Endothelial cell of umbilical vein (primary cell): Measurements from ENCODE around the gene LRRK1. TPM values are rescaled to one million over a fixed set of nuclear protein-coding genes. Genes with fewer than 3 reads are reported as not detected.

ENCODE experiments used
- BruUV-seq: library from RNA; stranded (reverse); fragments of 400-500 nt; replicated peaks from 2 replicates; lab custom pipeline; 2021; lab: Mats Ljungman, UMichigan
- CTCF ChIA-PET: fragments of 300-600, 350-600 bp; sonication (Branson Sonifier 250); formaldehyde crosslinking; loops from one replicate; lab custom pipeline; 2021; ENCODE audit warnings: antibody characterized with exemption, inconsistent platforms; lab: Charles Lee
- POLR2A ChIA-PET: fragments of 300-600, 350-600 bp; sonication (Branson Sonifier 250); formaldehyde crosslinking; loops from one replicate; lab custom pipeline; 2021; ENCODE audit warnings: antibody characterized with exemption, inconsistent platforms; lab: Charles Lee
- DNase-seq: peaks from one replicate; pipeline ENCODE4 v3.0.0-alpha.2; 2011; ENCODE audit warnings: low read depth, low spot score
- FAIRE-seq: peaks from 2 replicates; lab custom pipeline; 2011; peaks lifted over from hg19 to GRCh38; lab: Jason Lieb, UNC
- H2AFZ ChIP-seq: 2 replicates; pipeline ENCODE4 v1.6.0; 2012; ENCODE audit warnings: low read depth, low read length, control low read depth, inconsistent platforms
- H3K27ac ChIP-seq: 2 replicates; pipeline ENCODE4 v1.5.1; 2011; ENCODE audit warnings: low read depth, mild to moderate bottlenecking, control low read depth, low read length, moderate library complexity; ENCODE audit not compliant: insufficient read depth
- H3K27me3 ChIP-seq, 2 experiments: 2 replicates each; pipeline versions ENCODE4 v1.6.0 to v1.6.1; 2011; ENCODE audit warnings: low read length in 2 of 2, mixed read lengths in 1 of 2; ENCODE audit not compliant: control insufficient read depth in 2 of 2, insufficient read depth in 2 of 2
- H3K36me3 ChIP-seq, 2 experiments: 2 replicates in 1 of 2; 3 replicates in 1 of 2; pipeline ENCODE4 v1.5.1; 2011; ENCODE audit warnings: low read length in 2 of 2, mild to moderate bottlenecking in 1 of 2, moderate library complexity in 1 of 2; ENCODE audit not compliant: control insufficient read depth in 2 of 2, insufficient read depth in 2 of 2; ENCODE audit errors: extremely low read depth in 1 of 2
- H3K4me1 ChIP-seq: 3 replicates; pipeline ENCODE4 v1.5.1; 2011; ENCODE audit warnings: mild to moderate bottlenecking, low read length; ENCODE audit not compliant: control insufficient read depth, insufficient read depth; ENCODE audit errors: extremely low read depth
- H3K4me2 ChIP-seq: 2 replicates; pipeline ENCODE4 v1.6.1; 2011; ENCODE audit warnings: low read length, control low read depth, mixed read lengths; ENCODE audit not compliant: insufficient read depth
- H3K4me3 ChIP-seq, 3 experiments: fragments of 200-600 bp in 1 of 3; sonication (generic), shearing (Covaris generic) in 1 of 3; replicated peaks in 1 of 3; 2 replicates each; pipeline ENCODE4 v1.5.1; 2011 to 2016; ENCODE audit warnings: control low read depth in 3 of 3, low read length in 3 of 3, mild to moderate bottlenecking in 2 of 3, inconsistent platforms in 1 of 3, low read depth in 1 of 3, moderate library complexity in 1 of 3; ENCODE audit not compliant: insufficient read depth in 1 of 3
- H3K79me2 ChIP-seq: 2 replicates; pipeline ENCODE4 v1.6.0; 2012; ENCODE audit warnings: low read length, inconsistent platforms; ENCODE audit not compliant: control insufficient read depth, insufficient read depth
- H3K9ac ChIP-seq: replicated peaks from 2 replicates; pipeline ENCODE3; 2011; ENCODE audit warnings: low read length, control low read depth; ENCODE audit not compliant: insufficient read depth; ENCODE audit errors: extremely low read depth
- H3K9me1 ChIP-seq: replicated peaks from 3 replicates; pipeline ENCODE4 v1.6.0; 2011; ENCODE audit warnings: mild to moderate bottlenecking, low read length; ENCODE audit not compliant: control insufficient read depth, insufficient read depth; ENCODE audit errors: extremely low read depth
- H3K9me3 ChIP-seq: replicated peaks from 2 replicates; pipeline ENCODE4 v1.5.1; 2012; ENCODE audit warnings: low read length, inconsistent platforms; ENCODE audit not compliant: control insufficient read depth, insufficient read depth
- H4K20me1 ChIP-seq: replicated peaks from 2 replicates; pipeline ENCODE3; 2011; ENCODE audit warnings: mild to moderate bottlenecking, low read length; ENCODE audit not compliant: control insufficient read depth, insufficient read depth; ENCODE audit errors: extremely low read depth
- EZH2 ChIP-seq: IDR thresholded peaks from 2 replicates; pipeline ENCODE4 v1.6.1; 2012; ENCODE audit warnings: borderline replicate concordance, low read depth, mild to moderate bottlenecking, moderate library complexity, low read length, inconsistent platforms; ENCODE audit not compliant: severe bottlenecking
- FOS ChIP-seq: IDR thresholded peaks from 2 replicates; pipeline ENCODE4 v1.6.1; 2011; ENCODE audit warnings: mild to moderate bottlenecking, low read length, moderate library complexity, borderline replicate concordance; ENCODE audit not compliant: insufficient read depth
- JUN ChIP-seq: IDR thresholded peaks from 2 replicates; pipeline ENCODE4 v1.6.1; 2011; ENCODE audit warnings: borderline replicate concordance, low read depth; ENCODE audit not compliant: insufficient read length, insufficient read depth
- MYC ChIP-seq: IDR thresholded peaks from one replicate; pipeline ENCODE4 v1.6.1; 2011; ENCODE audit warnings: mild to moderate bottlenecking, low read depth, low read length
- POLR2A ChIP-seq: IDR thresholded peaks from 2 replicates; pipeline ENCODE4 v1.6.1; 2012; ENCODE audit warnings: low read depth, mild to moderate bottlenecking, control low read depth, low read length
- dilution Hi-C: fragments of 300-500 bp; cut with MboI; formaldehyde crosslinking; loops from one replicate; pipeline ENCODE4 v1.15.0; 2019; ENCODE audit warnings: low sequenced_read_pairs; ENCODE audit not compliant: extremely low pct_ligation_motif_present
- intact Hi-C: fragments of 100-400 bp; cut with micrococcal nuclease; formaldehyde crosslinking; loops from one replicate; pipeline ENCODE4 v1.10.0; 2022
- polyA plus RNA-seq, 4 experiments: library from polyadenylated mRNA; depleted of rRNA in 3 of 4; stranded (reverse) in 3 of 4; unstranded in 1 of 4; fragments of >200 nt; gene quantifications; 2 replicates each; pipeline versions ENCODE4 v1.2.1 to v1.2.3, GENCODE V29; 2011 to 2012; ENCODE audit warnings: missing spikeins in 1 of 4
- total RNA-seq: library from RNA; stranded (reverse); gene quantifications from 2 replicates; pipeline ENCODE4 v1.2.3, GENCODE V29; 2021
- TF ChIP-seq, protein P1 (sequence below), 2 donors: IDR thresholded peaks; 1 replicate in 1 of 2; 2 replicates in 1 of 2; pipeline ENCODE4 v1.5.1; 2011; ENCODE audit warnings: low read length in 2 of 2, mild to moderate bottlenecking in 2 of 2, moderate library complexity in 2 of 2, control low read depth in 1 of 2, inconsistent platforms in 1 of 2, low read depth in 1 of 2; ENCODE audit not compliant: insufficient read depth in 1 of 2; ENCODE audit errors: extremely low read depth in 1 of 2
- TF ChIP-seq, protein P2 (sequence below): IDR thresholded peaks from 2 replicates; pipeline ENCODE4 v1.6.1; 2011; ENCODE audit not compliant: insufficient read depth, insufficient read length

Gene LRRK1
- total and polyA plus RNA-seq, 2 donors (not counting 3 experiments of a cell fraction or from before 2014, with no cell fraction given): 11.0 to 22.1 TPM

DNA sequence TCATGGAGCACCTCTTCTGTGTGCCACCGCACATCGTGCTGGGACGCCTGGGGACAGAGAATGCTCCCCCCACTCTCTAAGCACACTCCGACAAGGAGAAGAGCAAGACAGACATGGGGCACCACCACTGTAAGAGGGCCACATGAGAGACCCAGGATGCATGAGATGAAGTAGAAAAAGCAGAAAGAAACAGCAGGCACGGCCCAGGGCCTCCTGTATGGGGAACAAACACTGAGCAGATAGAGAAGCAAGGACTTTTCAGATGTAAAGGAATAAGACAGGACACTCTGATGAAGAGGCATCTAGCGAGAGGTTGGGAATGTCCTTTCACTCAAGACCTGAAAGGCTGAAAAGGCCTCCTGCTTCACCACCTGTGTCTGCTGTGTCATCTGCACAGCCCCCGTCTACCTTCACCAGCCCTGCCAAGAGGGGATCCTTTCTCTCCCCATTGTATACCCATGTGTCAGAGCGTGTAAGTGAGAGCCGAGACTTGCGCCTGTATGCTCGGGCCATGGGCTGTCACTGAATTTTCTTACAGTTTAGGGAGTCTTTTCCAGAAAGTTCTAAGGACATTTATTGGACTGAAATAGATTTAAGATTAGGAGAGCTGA is 125.6 kb downstream of the LRRK1 start:
- intact Hi-C loops: no loop called here
- no peaks in the 10 kb centered on the region for H3K9me1 ChIP-seq
- peaks cover 0 to 8% of the 10 kb centered on the region in 2 experiments for H3K36me3 ChIP-seq
- no peak overlapping the region for H2AFZ ChIP-seq
- H3K27me3 ChIP-seq: no peaks in the 10 kb centered on the region
- no peak overlapping the region for H3K9ac ChIP-seq
- H3K4me2 ChIP-seq: no peak overlapping the region
- no peak overlapping the region for H3K4me3 ChIP-seq
- no peaks in the 10 kb centered on the region for H3K4me1 ChIP-seq
- FAIRE-seq (no peak), DNase-seq (peak; percentile 10)
- H4K20me1 ChIP-seq: no peaks in the 10 kb centered on the region
- no peak overlapping the region for H3K27ac ChIP-seq
- dilution Hi-C loops: no loop called here
- H3K79me2 ChIP-seq: no peaks in the 10 kb centered on the region
- no TSS peak for BruUV-seq
- no peaks in the 10 kb centered on the region for H3K9me3 ChIP-seq
- POLR2A ChIA-PET: no interaction called here
- no peak for TF ChIP-seq POLR2A
- TF ChIP-seq, protein P1, sequence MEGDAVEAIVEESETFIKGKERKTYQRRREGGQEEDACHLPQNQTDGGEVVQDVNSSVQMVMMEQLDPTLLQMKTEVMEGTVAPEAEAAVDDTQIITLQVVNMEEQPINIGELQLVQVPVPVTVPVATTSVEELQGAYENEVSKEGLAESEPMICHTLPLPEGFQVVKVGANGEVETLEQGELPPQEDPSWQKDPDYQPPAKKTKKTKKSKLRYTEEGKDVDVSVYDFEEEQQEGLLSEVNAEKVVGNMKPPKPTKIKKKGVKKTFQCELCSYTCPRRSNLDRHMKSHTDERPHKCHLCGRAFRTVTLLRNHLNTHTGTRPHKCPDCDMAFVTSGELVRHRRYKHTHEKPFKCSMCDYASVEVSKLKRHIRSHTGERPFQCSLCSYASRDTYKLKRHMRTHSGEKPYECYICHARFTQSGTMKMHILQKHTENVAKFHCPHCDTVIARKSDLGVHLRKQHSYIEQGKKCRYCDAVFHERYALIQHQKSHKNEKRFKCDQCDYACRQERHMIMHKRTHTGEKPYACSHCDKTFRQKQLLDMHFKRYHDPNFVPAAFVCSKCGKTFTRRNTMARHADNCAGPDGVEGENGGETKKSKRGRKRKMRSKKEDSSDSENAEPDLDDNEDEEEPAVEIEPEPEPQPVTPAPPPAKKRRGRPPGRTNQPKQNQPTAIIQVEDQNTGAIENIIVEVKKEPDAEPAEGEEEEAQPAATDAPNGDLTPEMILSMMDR (IDR thresholded peaks at IDR 0.05; ENCODE audit: extremely low read depth in 1 of 2, insufficient read depth in 1 of 2, low read depth in 1 of 2, low read length in 2 of 2): no peak
- TF ChIP-seq, protein P2, sequence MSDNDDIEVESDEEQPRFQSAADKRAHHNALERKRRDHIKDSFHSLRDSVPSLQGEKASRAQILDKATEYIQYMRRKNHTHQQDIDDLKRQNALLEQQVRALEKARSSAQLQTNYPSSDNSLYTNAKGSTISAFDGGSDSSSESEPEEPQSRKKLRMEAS: no peak
- TF ChIP-seq EZH2: no peak
- no peak for TF ChIP-seq FOS
- no peak for TF ChIP-seq MYC
- no peak for TF ChIP-seq JUN
- CTCF ChIA-PET: no interaction called here
